CD4-positive, alpha-beta T cell (primary cell): Measurements from ENCODE around the gene LARGE1. TPM values are rescaled to one million over a fixed set of nuclear protein-coding genes. Genes with fewer than 3 reads are reported as not detected.

Experiments used
- ATAC-seq: fragments of 200-7000 bp; cut with Tn5 transposase; one replicate; pipeline ENCODE4 v1.10.0; 2022; ENCODE audit warnings: mild to moderate bottlenecking; ENCODE audit not compliant: poor library complexity
- CTCF ChIA-PET: fragments of 350-600 bp; sonication (Branson Sonifier 250); formaldehyde crosslinking; loops from one replicate; lab custom pipeline; 2021; ENCODE audit warnings: antibody characterized with exemption, inconsistent platforms; lab: Charles Lee
- POLR2A ChIA-PET: fragments of 350-600 bp; sonication (Branson Sonifier 250); formaldehyde crosslinking; loops from one replicate; lab custom pipeline; 2021; ENCODE audit warnings: antibody characterized with exemption, inconsistent platforms; lab: Charles Lee
- DNase-seq, 14 experiments: peaks; one replicate each; pipeline ENCODE4 v3.0.0-alpha.2; 2013 to 2020; ENCODE audit warnings: mixed read lengths in 2 of 14
- H3K27ac ChIP-seq, 2 donors: one replicate each; pipeline versions ENCODE4 v1.5.1 to v1.7.0; 2013; ENCODE audit warnings: low read length in 2 of 2, low read depth in 1 of 2, mild to moderate bottlenecking in 1 of 2
- H3K27me3 ChIP-seq, 2 experiments: 1 replicate in 1 of 2; 2 replicates in 1 of 2; pipeline versions ENCODE4 v1.6.1 to v1.7.0; 2013; ENCODE audit warnings: low read length in 2 of 2, control low read depth in 1 of 2, mild to moderate bottlenecking in 1 of 2, moderate library complexity in 1 of 2; ENCODE audit not compliant: insufficient read depth in 2 of 2, control insufficient read depth in 1 of 2
- H3K36me3 ChIP-seq: one replicate; pipeline ENCODE4 v1.6.1; 2013; ENCODE audit warnings: low read length, control low read depth; ENCODE audit not compliant: insufficient read depth
- H3K4me1 ChIP-seq: one replicate; pipeline ENCODE4 v1.6.1; 2013; ENCODE audit warnings: low read length, control low read depth; ENCODE audit not compliant: insufficient read depth
- H3K4me3 ChIP-seq: one replicate; pipeline ENCODE4 v1.5.1; 2013; ENCODE audit warnings: mild to moderate bottlenecking, low read length, moderate library complexity
- H3K9me3 ChIP-seq, 2 experiments: 1 replicate in 1 of 2; 2 replicates in 1 of 2; pipeline versions ENCODE4 v1.6.1 to v1.7.0; 2013; ENCODE audit warnings: low read length in 2 of 2, mild to moderate bottlenecking in 2 of 2, control low read depth in 1 of 2, moderate library complexity in 1 of 2; ENCODE audit not compliant: control insufficient read depth in 1 of 2, insufficient read depth in 1 of 2
- H3K27ac Mint-ChIP-seq: one replicate; pipeline ENCODE4 v1.8.0; 2020; ENCODE audit warnings: mixed read lengths
- H3K27me3 Mint-ChIP-seq: one replicate; pipeline ENCODE4 v1.8.0; 2021; ENCODE audit warnings: mixed read lengths
- H3K36me3 Mint-ChIP-seq: one replicate; pipeline ENCODE4 v1.8.0; 2021; ENCODE audit warnings: low read depth, mixed read lengths
- H3K4me1 Mint-ChIP-seq: one replicate; pipeline ENCODE4 v1.8.0; 2021; ENCODE audit warnings: low read depth, mixed read lengths
- H3K4me3 Mint-ChIP-seq: one replicate; pipeline ENCODE4 v1.8.0; 2020; ENCODE audit warnings: mild to moderate bottlenecking, mixed read lengths
- H3K9me3 Mint-ChIP-seq: one replicate; pipeline ENCODE4 v1.8.0; 2020; ENCODE audit warnings: mixed read lengths
- intact Hi-C, 2 experiments: fragments of 100-400 bp; cut with DNase I in 1 of 2; cut with micrococcal nuclease in 1 of 2; formaldehyde crosslinking; loops; one replicate each; pipeline versions ENCODE4 v1.15.1 to v1.9.0; 2023 to 2025; cut with DNase I, micrococcal nuclease
- total RNA-seq, 174 experiments: library from RNA in 2 of 174; stranded (reverse) in 2 of 174; gene quantifications; one replicate each; pipeline ENCODE4 v1.2.3 and lab custom pipeline; 2021 to 2026
- TF ChIP-seq, protein P1 (sequence below): fragments of 200-600 bp; IDR thresholded peaks from one replicate; pipeline ENCODE4 v1.8.0; 2022; ENCODE audit warnings: antibody characterized with exemption, mild to moderate bottlenecking

The LARGE1 gene
- total RNA-seq, 2 experiments from 2014 or later = 0.14 to 0.70 TPM

GRCh38 chr22:33658775-33659174, 261.5 kb downstream of the LARGE1 start:
- H3K4me1 ChIP-seq = no peaks in the 10 kb centered on the region
- no peak overlapping the region for H3K4me3 ChIP-seq
- H3K36me3 ChIP-seq = no peaks in the 10 kb centered on the region
- Mint-ChIP-seq H3K9me3 (peaks cover 17% of the 10 kb centered on the region), H3K36me3 (no peaks in the 10 kb centered on the region), H3K27me3 (no peaks in the 10 kb centered on the region), H3K4me1 (no peaks in the 10 kb centered on the region), H3K4me3 (no peak overlapping the region), H3K27ac (no peak overlapping the region)
- no peak overlapping the region for H3K27ac ChIP-seq
- intact Hi-C loops = no loop called here
- H3K27me3 ChIP-seq = no peaks in the 10 kb centered on the region
- H3K9me3 ChIP-seq = no peaks in the 10 kb centered on the region
- no peak for ATAC-seq
- POLR2A ChIA-PET = no interaction called here
- CTCF ChIA-PET = no interaction called here
- TF ChIP-seq, protein P1, sequence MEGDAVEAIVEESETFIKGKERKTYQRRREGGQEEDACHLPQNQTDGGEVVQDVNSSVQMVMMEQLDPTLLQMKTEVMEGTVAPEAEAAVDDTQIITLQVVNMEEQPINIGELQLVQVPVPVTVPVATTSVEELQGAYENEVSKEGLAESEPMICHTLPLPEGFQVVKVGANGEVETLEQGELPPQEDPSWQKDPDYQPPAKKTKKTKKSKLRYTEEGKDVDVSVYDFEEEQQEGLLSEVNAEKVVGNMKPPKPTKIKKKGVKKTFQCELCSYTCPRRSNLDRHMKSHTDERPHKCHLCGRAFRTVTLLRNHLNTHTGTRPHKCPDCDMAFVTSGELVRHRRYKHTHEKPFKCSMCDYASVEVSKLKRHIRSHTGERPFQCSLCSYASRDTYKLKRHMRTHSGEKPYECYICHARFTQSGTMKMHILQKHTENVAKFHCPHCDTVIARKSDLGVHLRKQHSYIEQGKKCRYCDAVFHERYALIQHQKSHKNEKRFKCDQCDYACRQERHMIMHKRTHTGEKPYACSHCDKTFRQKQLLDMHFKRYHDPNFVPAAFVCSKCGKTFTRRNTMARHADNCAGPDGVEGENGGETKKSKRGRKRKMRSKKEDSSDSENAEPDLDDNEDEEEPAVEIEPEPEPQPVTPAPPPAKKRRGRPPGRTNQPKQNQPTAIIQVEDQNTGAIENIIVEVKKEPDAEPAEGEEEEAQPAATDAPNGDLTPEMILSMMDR = no peak
- DNase-seq = no peak

DNA sequence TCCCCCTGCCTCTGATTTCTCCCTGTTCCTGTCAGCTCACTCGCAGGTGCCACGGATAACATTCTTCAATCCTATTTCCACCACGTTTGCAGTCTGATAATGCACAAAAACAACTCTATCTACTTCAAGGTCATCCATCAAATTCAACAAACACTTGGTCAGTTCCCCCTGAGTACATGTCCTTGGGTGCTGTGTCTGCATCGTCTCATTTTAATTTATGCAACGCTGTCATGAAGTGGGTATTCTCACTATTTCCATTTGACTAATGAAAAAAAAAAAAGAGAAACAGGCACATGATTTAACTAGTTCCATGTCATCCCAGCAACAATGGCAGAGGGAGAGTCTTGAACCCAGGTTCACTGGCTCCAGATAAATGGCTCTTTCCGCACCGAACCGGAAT, 262.6 kb downstream of the LARGE1 start:
- Histone ChIP-seq H3K4me3 (no peak overlapping the region), H3K9me3 (no peaks in the 10 kb centered on the region), H3K36me3 (no peaks in the 10 kb centered on the region), H3K4me1 (no peaks in the 10 kb centered on the region), H3K27ac (no peak overlapping the region), H3K27me3 (no peaks in the 10 kb centered on the region)
- no peaks in the 10 kb centered on the region for H3K4me1 Mint-ChIP-seq
- CTCF ChIA-PET = no interaction called here
- no peak overlapping the region for H3K27ac Mint-ChIP-seq
- DNase-seq = no peak
- no peak for ATAC-seq
- intact Hi-C loops = no loop called here
- no peaks in the 10 kb centered on the region for H3K27me3 Mint-ChIP-seq
- peaks cover 18% of the 10 kb centered on the region for H3K9me3 Mint-ChIP-seq
- POLR2A ChIA-PET = no interaction called here
- no peaks in the 10 kb centered on the region for H3K36me3 Mint-ChIP-seq
- TF ChIP-seq, protein P1 = no peak
- no peak overlapping the region for H3K4me3 Mint-ChIP-seq

- no peak overlapping the region for H3K4me3 Mint-ChIP-seq
- CTCF ChIA-PET = no interaction called here
Measured at GRCh38 chr22:33656808-33657628, 263.3 kb downstream of the LARGE1 start.

More at GRCh38 chr22:33656808-33657628, 263.3 kb downstream of the LARGE1 start:
- H3K4me3 ChIP-seq = no peak overlapping the region
- DNase-seq (no peak), ATAC-seq (no peak)
- no peaks in the 10 kb centered on the region for H3K36me3 ChIP-seq
- Mint-ChIP-seq H3K9me3 (peaks cover 24% of the 10 kb centered on the region), H3K4me1 (no peaks in the 10 kb centered on the region), H3K27me3 (no peaks in the 10 kb centered on the region), H3K36me3 (no peaks in the 10 kb centered on the region), H3K27ac (no peak overlapping the region)
- no peaks in the 10 kb centered on the region for H3K27me3 ChIP-seq
- H3K9me3 ChIP-seq = no peaks in the 10 kb centered on the region
- intact Hi-C loops = no loop called here
- POLR2A ChIA-PET = no interaction called here
- no peak overlapping the region for H3K27ac ChIP-seq
- no peaks in the 10 kb centered on the region for H3K4me1 ChIP-seq
- TF ChIP-seq, protein P1 = no peak
